Stimulated activated CD4-positive, alpha-beta T cell treated with anti-CD3 and anti-CD28 coated beads, Interleukin-15, amount 100 ng/mL, for 1 hour (primary cell): Measurements from ENCODE around the gene SULT1A1.

ENCODE experiments used
- DNase-seq, 2 donors: peaks; one replicate each; pipeline ENCODE4 v3.0.0-alpha.2; 2020; ENCODE audit warnings: low read depth in 1 of 2, low spot score in 1 of 2

Gene SULT1A1

GRCh38 chr16:28561557-28562187 is 48.2 kb downstream of the SULT1A1 start:
- no peak for DNase-seq

- DNase-seq: no peak
Measured at GRCh38 chr16:28558456-28558855, 51.4 kb downstream of the SULT1A1 start.

DNA sequence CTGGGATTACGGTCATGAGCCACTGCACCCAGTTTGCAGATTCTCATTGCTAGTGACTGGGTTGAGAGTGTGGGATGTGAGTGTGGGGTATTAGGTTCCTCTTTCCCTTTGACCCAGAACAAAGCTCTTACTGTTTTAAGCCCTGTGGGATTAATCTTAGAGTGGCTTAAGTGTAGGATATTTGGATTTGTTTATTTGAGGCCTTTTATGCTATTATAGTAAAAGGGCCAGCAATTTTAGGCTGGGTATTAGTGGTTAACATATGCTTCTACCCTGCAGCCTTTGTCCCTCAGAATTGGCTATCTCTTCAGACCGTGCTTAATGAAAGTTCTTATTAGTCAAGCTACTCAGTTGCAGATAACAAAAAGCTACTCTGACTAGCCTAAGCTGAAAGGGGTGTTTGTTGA is 52.9 kb downstream of the SULT1A1 start:
- DNase-seq: no peak

DNA sequence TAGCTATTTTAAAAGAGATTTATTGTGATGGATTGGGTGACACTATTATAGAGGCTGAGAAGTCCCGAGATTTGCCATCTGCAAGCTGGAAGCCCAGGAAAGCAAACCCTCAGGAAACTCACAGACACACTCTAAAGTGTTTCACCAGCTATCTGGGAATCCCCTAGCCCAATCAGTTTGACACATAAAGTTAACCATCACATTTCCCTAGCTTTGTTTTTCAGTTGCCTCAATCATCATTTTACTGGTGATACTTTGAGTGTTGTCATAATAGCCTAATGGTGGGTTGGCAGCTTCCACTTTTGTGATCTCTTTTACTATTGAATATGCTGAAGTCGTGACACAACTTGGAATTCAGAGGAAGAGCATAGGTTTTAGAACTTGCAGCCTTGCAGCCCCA is 54.3 kb downstream of the SULT1A1 start:
- DNase-seq: no peak
